KOPT-K1 (cell line): Measurements from ENCODE around the gene MARCHF2.
"Not testable (repeated sequence)": the region's sequence is repeated elsewhere in the genome, so short reads cannot be mapped to it uniquely, and the experiment has no call there.

Source experiments
- H3K27ac ChIP-seq: fragments of 200-600 bp; sonication (generic); 2 replicates; pipeline ENCODE4 v1.5.1; 2016; ENCODE audit warnings: antibody characterized with exemption, mild to moderate bottlenecking, low read depth, low read length; ENCODE audit not compliant: poor library complexity, severe bottlenecking
- H3K36me3 ChIP-seq: fragments of 200-600 bp; sonication (generic); 2 replicates; pipeline ENCODE4 v1.5.1; 2017; ENCODE audit warnings: antibody characterized with exemption, mild to moderate bottlenecking, low read length, moderate library complexity; ENCODE audit not compliant: insufficient read depth
- H3K9me3 ChIP-seq: fragments of 200-600 bp; sonication (generic); 2 replicates; pipeline ENCODE4 v1.5.1; 2017; ENCODE audit warnings: antibody characterized with exemption, low read length, mild to moderate bottlenecking; ENCODE audit not compliant: insufficient read depth, poor library complexity, severe bottlenecking

The MARCHF2 gene

GRCh38 chr19:8421484-8422461 lies 8.7 kb downstream of the MARCHF2 start:
- H3K27ac ChIP-seq = no peak overlapping the region
- no peaks in the 10 kb centered on the region for H3K9me3 ChIP-seq
- no peaks in the 10 kb centered on the region for H3K36me3 ChIP-seq

- no peaks in the 10 kb centered on the region for H3K36me3 ChIP-seq
- H3K9me3 ChIP-seq = no peaks in the 10 kb centered on the region
- H3K27ac ChIP-seq = no peak overlapping the region
Measured at GRCh38 chr19:8423817-8424223, 10.7 kb downstream of the MARCHF2 start.

GRCh38 chr19:8425331-8425730 lies 12.2 kb downstream of the MARCHF2 start:
- H3K36me3 ChIP-seq, H3K27ac ChIP-seq, H3K9me3 ChIP-seq: not testable (repeated sequence)

GRCh38 chr19:8426283-8426682 lies 13.2 kb downstream of the MARCHF2 start:
- no peak overlapping the region for H3K27ac ChIP-seq
- H3K9me3 ChIP-seq = no peaks in the 10 kb centered on the region
- H3K36me3 ChIP-seq = no peaks in the 10 kb centered on the region

- Histone ChIP-seq H3K36me3 (no peaks in the 10 kb centered on the region), H3K27ac (no peak overlapping the region), H3K9me3 (no peaks in the 10 kb centered on the region)
Measured at GRCh38 chr19:8429044-8429443, 15.9 kb downstream of the MARCHF2 start.

GRCh38 chr19:8429826-8430225 lies 16.7 kb downstream of the MARCHF2 start:
- no peaks in the 10 kb centered on the region for H3K36me3 ChIP-seq

GRCh38 chr19:8430650-8431049 lies 17.5 kb downstream of the MARCHF2 start:
- no peak overlapping the region for H3K27ac ChIP-seq
- H3K9me3 ChIP-seq = no peaks in the 10 kb centered on the region
- H3K36me3 ChIP-seq = no peaks in the 10 kb centered on the region

More at GRCh38 chr19:8429826-8430225, 16.7 kb downstream of the MARCHF2 start:
- Histone ChIP-seq H3K9me3 (no peaks in the 10 kb centered on the region), H3K27ac (no peak overlapping the region)

GRCh38 chr19:8438236-8438635 lies 25.1 kb downstream of the MARCHF2 start:
- no peaks in the 10 kb centered on the region for H3K36me3 ChIP-seq
- H3K27ac ChIP-seq = no peak overlapping the region
- H3K9me3 ChIP-seq = no peaks in the 10 kb centered on the region

GRCh38 chr19:8441725-8442544 lies 28.8 kb downstream of the MARCHF2 start:
- Histone ChIP-seq H3K27ac (no peak overlapping the region), H3K9me3 (no peaks in the 10 kb centered on the region), H3K36me3 (peaks cover 11% of the 10 kb centered on the region)

GRCh38 chr19:8444140-8444676 lies 31.1 kb downstream of the MARCHF2 start:
- H3K36me3 ChIP-seq = peaks cover 30% of the 10 kb centered on the region
- not testable (repeated sequence) for H3K9me3 ChIP-seq
- peak overlapping the region; percentile 96 for H3K27ac ChIP-seq

- peaks cover 35% of the 10 kb centered on the region for H3K36me3 ChIP-seq
- H3K9me3 ChIP-seq = no peaks in the 10 kb centered on the region
- H3K27ac ChIP-seq = peak within 1 kb of the TSS; percentile 96
Measured at GRCh38 chr19:8444677-8445487, 31.8 kb downstream of the MARCHF2 start, which contains the start of gene HNRNPM. Gene HNRNPM, plus strand, starts transcription at chr19:8444975. Its CDS starts 24 bp downstream, at chr19:8444999.

GRCh38 chr19:8445488-8446001 lies 32.4 kb downstream of the MARCHF2 start:
- Histone ChIP-seq H3K9me3 (no peaks in the 10 kb centered on the region), H3K36me3 (peaks cover 40% of the 10 kb centered on the region), H3K27ac (peak overlapping the region; percentile 96)

GRCh38 chr19:8446061-8446709 lies 33.1 kb downstream of the MARCHF2 start:
- H3K9me3 ChIP-seq = no peaks in the 10 kb centered on the region
- peaks cover 45% of the 10 kb centered on the region for H3K36me3 ChIP-seq
- H3K27ac ChIP-seq = peak overlapping the region; percentile 96

- no peak overlapping the region for H3K27ac ChIP-seq
- H3K9me3 ChIP-seq = no peaks in the 10 kb centered on the region
- peaks cover 81% of the 10 kb centered on the region for H3K36me3 ChIP-seq
Measured at GRCh38 chr19:8449830-8450229, 36.7 kb downstream of the MARCHF2 start.
